IPS-18c (cell line): ENCODE data around the gene CYRIA.
A peak's percentile ranks its signal among the peaks of the same experiment; 100 is the strongest.

ENCODE experiments used
- H3K4me3 ChIP-seq: 2 replicates; pipeline ENCODE4 v1.7.0; 2013; ENCODE audit warnings: low read depth, mild to moderate bottlenecking, low read length, moderate library complexity; ENCODE audit not compliant: insufficient read depth
- H3K9me3 ChIP-seq: one replicate; pipeline ENCODE4 v1.6.1; 2013; ENCODE audit warnings: mild to moderate bottlenecking, low read length, moderate library complexity; ENCODE audit not compliant: control insufficient read depth, insufficient read depth

CYRIA gene

GRCh38 chr2:16665748-16666448 is at the start of gene CYRIA:
CYRIA (minus strand) TSS chr2:16665834; CDS start chr2:16588119, 77,715 bp downstream.
- Histone ChIP-seq H3K4me3 (peak within 1 kb of the TSS; percentile 71), H3K9me3 (no peaks in the 10 kb centered on the region)

DNA sequence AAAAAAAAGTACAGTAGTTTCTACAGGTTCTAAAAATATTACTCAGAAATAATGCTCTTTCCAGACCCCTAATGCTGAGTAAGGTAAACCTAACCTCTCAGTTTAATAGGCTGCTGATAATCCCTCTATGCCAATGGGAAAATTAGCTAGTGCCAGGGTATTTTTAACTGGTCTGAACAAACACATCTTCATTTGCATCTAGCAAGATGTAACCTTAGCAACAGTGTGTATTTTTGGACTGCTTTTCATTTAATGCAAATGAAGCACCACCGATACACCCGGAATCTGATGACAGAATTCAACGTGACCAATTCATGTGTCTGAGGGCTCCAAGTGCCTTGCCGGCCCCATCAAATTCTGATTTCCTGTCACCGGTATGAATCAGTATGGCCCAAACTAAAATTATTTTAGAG is 47.4 kb upstream of the CYRIA start:
- Histone ChIP-seq H3K9me3 (no peaks in the 10 kb centered on the region), H3K4me3 (no peak overlapping the region)

GRCh38 chr2:16709769-16710168 is 44.1 kb upstream of the CYRIA start:
- H3K4me3 ChIP-seq, result no peak overlapping the region

GRCh38 chr2:16708173-16708572 is 42.5 kb upstream of the CYRIA start:
- Histone ChIP-seq H3K9me3 (no peaks in the 10 kb centered on the region), H3K4me3 (no peak overlapping the region)

More at GRCh38 chr2:16709769-16710168, 44.1 kb upstream of the CYRIA start:
- H3K9me3 ChIP-seq, result no peaks in the 10 kb centered on the region

DNA sequence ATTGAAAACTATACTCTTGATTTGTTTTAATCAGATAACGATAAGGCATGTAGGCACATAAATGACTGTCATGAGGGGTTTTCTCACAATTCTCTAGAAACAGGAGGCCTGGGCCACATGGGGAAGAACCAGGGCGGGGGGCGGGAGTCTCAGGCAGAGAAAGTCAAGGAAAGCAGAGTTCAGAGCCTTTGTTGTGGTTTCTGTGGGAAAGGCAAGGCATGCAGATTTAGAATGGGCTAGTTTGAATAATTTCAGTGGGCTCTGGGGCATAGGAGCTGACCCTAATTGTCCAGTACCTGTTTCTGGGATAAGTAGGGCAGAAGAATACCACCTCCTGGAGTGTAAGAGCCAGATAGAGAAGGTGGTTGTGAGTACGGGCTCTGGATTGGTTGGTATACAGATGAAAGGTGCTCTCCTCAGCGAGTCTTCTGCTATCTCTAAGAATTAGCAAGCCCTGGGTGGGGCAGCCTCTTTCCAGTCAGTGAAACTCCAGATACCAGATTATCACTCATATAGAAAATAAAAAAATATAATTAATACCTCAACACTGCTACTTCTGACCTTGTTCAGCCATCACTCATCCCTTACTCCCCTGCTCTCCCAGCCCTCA is 41.5 kb upstream of the CYRIA start:
- no peak overlapping the region for H3K4me3 ChIP-seq
- H3K9me3 ChIP-seq, result no peaks in the 10 kb centered on the region

DNA sequence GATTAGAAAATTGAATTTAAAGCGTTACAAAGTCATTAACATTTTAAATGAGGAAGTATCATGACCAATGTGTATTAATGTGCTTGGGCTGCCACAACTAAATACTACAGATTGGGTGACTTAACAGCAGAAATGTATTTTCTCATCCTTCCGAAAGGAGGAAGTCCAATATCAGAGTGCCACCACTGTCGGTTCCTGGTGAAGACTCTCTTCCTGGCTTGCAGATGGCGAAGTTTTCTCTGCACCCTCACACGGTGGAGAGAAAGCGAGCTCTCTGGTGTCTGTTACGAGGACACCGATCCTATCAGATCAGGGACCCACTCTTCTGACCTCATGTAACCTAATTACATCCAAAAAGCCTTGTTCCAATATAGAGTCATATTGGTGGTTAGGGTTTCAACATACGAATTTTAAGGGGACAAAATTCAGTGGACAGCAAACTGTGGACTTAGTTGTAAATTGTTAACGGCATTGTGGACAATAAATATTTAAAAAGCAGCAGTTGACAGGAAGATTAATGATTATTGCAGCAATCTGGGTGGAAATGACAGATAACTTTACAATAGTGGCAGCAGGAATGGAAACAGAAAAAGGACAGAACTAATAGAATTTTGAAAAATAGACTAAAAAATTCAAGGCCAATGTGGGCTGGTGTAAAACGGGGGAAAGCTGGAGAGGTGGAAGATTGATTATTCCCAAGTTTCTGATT is 35.1 kb upstream of the CYRIA start:
- no peak overlapping the region for H3K4me3 ChIP-seq
- H3K9me3 ChIP-seq, result no peaks in the 10 kb centered on the region

GRCh38 chr2:16693854-16694253 is 28.2 kb upstream of the CYRIA start:
- no peak overlapping the region for H3K4me3 ChIP-seq

GRCh38 chr2:16691261-16691660 is 25.6 kb upstream of the CYRIA start:
- no peaks in the 10 kb centered on the region for H3K9me3 ChIP-seq
- no peak overlapping the region for H3K4me3 ChIP-seq

More at GRCh38 chr2:16693854-16694253, 28.2 kb upstream of the CYRIA start:
- H3K9me3 ChIP-seq, result no peaks in the 10 kb centered on the region

DNA sequence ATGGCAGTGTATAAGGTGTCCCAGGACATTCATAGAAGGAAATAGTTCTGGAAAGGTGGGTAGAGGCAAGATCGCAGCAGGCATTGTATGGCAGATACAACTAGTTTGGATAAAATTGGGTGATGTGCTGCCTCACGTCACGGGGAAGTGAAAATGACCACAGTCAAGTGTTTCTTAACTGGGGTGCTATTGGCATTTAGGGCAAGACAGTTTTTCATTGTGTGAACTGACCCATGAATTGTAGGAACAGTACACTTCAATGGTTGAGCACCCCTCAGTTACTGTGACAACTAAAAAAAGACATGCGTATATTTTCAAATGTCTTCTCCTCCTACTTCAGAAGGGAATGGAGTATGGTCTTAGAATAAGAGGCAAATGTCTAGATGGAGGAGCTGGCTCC is 22.3 kb upstream of the CYRIA start:
- H3K9me3 ChIP-seq, result no peaks in the 10 kb centered on the region
- no peak overlapping the region for H3K4me3 ChIP-seq

DNA sequence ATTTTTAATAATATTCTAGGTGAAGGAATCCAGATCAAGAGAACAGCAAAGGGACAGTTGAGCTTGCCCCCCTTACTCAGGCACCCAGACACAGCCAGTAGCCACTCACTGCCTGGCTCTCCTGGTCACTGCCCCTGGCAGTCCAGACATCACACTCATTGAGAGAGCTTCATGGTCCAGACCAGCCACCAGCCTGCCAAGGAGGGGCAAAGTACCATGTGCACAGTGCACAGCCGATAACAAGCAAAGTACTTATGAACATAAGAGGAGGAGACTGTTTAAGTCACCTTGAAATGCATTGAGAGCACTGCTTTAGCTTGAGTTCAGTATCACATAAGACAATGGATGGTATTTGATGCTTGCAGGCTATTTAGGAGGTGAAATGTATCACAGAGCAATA is 21.6 kb upstream of the CYRIA start:
- H3K4me3 ChIP-seq, result no peak overlapping the region
- no peaks in the 10 kb centered on the region for H3K9me3 ChIP-seq

- H3K4me3 ChIP-seq, result no peak overlapping the region
- H3K9me3 ChIP-seq, result no peaks in the 10 kb centered on the region
These were observed 21.0 kb upstream of the CYRIA start for GRCh38 chr2:16686641-16687040.

- Histone ChIP-seq H3K4me3 (no peak overlapping the region), H3K9me3 (no peaks in the 10 kb centered on the region)
These were observed 19.7 kb upstream of the CYRIA start for GRCh38 chr2:16685340-16685715.

GRCh38 chr2:16684676-16685339 is 19.2 kb upstream of the CYRIA start:
- H3K9me3 ChIP-seq, result no peaks in the 10 kb centered on the region
- no peak overlapping the region for H3K4me3 ChIP-seq

DNA sequence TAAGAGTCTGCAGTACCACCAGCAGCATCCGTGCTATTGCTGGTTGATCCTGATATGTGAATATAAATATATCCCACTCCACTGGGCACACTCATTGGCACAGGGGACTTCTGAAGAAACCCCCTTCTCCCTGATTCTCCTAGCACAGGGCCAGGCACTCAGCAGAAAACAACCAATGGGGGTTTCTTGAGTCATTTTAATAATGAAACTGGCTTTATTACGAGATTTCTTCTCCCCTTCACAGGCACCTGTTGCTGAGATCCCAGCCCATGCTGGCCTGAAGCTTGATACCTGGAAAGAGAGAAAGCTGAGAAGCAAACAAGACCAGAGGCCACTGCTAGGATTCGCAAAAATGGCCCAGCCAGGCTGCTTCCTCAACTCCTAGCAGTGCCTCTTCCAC is 17.9 kb upstream of the CYRIA start:
- no peaks in the 10 kb centered on the region for H3K9me3 ChIP-seq

DNA sequence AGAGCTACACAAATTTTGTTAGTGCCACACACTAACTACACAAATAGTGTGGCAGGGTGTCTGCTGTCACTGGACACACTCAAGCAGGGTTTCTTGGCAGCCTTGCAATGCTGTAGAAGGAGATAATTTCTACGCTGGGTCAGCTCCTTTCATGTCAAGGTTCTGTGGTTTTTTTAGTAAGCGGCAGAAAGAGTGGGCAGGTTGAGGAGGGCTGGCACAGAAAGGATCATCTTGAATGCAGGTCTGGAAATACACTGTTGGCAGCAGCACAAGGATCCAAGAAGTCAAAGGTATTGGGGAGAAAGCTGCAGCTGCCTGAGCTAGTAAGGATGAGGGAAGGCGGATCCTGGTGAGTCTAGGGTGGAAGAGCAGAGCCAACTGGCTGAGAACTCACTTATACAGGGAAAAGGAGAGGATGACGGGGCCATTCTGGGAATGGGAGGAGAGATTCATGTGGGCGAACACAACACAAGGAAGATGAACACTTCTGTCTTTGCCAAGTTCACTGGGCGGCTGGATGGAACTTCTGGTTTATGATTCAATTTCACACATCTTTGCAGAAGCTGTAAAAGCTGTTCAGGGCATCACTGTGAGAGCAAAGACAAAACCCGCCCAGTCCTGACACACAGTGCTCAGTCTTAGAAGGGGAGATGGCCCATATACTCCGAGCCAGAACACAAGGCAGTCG is 16.9 kb upstream of the CYRIA start:
- Histone ChIP-seq H3K9me3 (no peaks in the 10 kb centered on the region), H3K4me3 (no peak overlapping the region)

More for the DNA sequence above, 17.9 kb upstream of the CYRIA start:
- H3K4me3 ChIP-seq, result no peak overlapping the region

GRCh38 chr2:16680781-16681180 is 15.1 kb upstream of the CYRIA start:
- H3K9me3 ChIP-seq, result no peaks in the 10 kb centered on the region
- H3K4me3 ChIP-seq, result no peak overlapping the region

- no peaks in the 10 kb centered on the region for H3K9me3 ChIP-seq
- no peak overlapping the region for H3K4me3 ChIP-seq
These were observed 14.7 kb upstream of the CYRIA start for GRCh38 chr2:16680304-16680703.
